ENCODE data around the gene KANSL1L.

DNA sequence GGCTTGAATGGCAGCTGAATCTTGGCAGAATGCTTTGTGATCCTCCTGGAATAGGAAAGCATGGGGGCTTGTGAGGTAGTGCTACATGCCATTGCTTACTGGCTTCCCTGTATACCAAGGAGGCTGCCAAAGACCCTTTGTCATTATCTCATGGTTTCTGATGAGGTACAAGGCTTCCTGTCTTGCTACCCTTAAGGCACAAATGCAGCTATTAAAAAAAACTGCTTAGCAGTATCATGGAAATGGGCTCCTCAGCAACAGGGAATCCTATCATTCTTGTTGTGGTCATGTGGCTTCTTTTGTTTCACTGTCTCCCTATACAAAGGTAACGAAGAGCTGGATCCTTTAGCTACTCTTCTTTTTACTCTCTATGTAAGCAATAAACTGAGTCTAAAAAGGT lies 6.6 kb upstream of the KANSL1L start:
- TF ChIP-seq EZH2 (IDR thresholded peaks at IDR 0.05; ENCODE audit: insufficient read depth, poor library complexity, severe bottlenecking) (no peak), EZH2phosphoT487 (IDR thresholded peaks at IDR 0.05; ENCODE audit: insufficient read depth, low read depth) (no peak)

All from GM23248 (cell line).